IPS DF 19.7 (cell line): ENCODE results near the gene MUC5B.

Experiments
- DNase-seq: peaks from one replicate; pipeline ENCODE4 v3.0.0-alpha.2; 2013; ENCODE audit warnings: low read depth, low spot score

Gene MUC5B

DNA sequence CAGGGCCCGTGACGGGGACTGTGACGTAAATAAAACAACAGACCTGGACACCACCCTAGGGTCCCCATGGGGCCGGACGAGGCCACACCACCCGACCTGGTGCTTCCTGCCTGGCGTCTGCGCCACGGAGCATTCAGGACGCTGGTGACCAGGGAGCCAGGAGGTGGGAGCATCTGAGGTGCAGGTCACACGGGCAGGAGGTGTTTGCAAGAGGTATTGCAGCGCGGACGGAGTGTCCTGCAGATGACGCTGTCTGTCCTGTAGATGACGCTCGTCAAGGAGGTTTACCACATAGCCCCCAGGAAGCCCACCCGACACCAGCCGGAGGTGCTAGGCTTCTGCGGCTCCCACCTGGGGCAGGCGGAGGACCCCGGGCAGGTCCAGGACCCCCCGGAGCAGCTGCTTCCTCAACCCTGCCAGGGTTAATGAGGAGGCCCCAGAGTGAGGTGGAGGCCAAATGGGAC, 986 bp upstream of the MUC5B start:
- no peak for DNase-seq

DNA sequence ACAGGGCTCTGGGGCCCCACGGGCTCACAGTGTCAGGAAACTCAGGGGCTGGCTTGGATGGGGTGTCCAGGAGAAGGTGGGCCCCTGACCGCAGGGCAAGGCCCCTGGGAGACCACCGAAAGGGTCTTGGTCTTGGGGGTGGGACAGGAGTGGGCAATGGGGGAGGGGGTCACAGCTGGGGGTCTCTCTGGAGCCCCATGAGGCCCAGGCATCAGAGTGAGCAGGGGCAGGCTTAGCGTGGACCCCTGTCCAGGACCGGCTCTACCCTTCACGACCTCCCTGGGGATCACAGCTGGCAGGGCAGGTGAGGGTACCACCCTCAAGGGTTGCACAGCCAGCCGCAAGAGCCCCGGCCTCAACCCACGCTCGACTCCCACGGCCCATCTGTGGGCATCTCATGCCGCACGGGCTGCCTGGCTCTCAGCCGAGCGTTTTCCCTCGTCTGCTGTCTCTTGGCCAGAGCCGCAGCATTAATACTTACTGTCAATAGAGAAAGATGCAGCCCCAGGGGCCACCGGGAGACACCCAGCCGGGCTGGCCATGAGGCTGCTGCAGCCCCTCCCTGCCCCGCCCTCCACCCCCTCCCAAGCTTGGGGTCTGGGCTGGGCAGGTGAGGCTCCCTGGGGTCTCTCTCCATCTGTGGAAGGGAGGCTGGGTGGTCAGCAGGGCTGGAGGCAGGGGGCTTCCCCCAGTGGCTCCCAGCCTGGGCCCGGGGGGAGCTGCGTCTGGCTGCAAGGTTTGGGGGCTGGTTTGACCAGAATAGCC, 662 bp downstream of the MUC5B start:
- no peak for DNase-seq

DNA sequence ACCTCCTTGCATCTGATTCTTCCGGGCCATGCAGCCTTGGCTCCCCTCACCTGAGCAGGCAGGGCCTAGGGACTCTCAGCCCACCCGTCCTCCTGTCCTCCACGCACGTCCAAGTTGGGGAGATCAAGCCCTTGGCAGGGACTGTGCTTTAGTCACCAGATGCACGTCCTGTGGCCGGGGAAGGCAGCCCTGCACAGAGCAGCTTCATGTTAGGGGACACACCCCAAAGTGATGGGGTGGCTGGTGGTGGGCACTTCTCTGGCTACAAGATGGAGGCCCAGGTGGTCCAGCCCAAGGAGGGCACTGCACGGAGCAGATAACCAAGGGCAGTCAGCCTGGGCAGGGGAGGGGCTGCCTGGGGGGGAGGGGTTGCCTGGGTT, 1.2 kb downstream of the MUC5B start:
- no peak for DNase-seq

DNA sequence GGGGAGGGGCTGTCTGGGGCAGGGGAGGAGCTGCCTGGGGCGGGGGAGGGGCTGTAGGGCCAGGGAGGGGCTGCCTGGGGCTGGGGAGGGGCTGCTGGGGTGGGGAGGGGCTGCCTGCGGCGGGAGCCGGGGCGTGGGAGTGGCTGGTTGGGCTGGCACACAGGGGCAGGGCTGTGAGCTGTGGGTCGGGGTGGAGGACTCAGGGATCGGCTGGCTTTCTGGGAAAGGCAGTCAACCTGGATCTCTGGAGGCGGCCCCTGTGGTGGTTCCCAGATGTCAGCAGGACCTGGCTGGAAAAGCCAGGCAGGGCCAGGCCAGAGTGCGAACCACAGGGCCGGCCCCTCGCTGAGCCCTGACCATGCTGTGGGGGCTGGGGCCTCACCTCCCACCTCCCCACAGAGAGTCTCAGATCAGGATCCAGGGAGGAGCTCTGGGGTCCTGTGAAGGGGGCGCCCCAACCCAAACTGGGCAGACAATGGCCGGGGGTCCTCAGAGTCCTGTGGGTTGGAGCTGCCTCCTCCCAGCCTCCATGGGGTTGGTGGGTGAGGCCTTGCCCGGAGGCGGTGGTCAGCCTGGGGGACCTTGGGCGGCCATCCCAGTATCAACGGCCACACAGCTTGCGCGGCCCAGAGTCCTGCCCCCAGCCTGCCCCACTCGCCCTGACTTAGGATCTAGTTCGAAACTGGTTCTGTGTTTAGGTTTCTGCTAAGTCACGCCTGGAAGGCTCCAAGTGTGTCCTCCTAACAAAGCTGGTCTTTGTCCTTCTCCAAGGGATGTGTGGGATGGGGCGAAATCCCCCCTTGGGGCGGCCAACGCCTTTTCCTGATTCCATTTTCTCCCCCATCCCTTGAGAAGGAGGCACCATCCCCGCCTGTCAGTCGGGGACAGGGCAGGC, 1.9 kb downstream of the MUC5B start:
- no peak for DNase-seq

DNA sequence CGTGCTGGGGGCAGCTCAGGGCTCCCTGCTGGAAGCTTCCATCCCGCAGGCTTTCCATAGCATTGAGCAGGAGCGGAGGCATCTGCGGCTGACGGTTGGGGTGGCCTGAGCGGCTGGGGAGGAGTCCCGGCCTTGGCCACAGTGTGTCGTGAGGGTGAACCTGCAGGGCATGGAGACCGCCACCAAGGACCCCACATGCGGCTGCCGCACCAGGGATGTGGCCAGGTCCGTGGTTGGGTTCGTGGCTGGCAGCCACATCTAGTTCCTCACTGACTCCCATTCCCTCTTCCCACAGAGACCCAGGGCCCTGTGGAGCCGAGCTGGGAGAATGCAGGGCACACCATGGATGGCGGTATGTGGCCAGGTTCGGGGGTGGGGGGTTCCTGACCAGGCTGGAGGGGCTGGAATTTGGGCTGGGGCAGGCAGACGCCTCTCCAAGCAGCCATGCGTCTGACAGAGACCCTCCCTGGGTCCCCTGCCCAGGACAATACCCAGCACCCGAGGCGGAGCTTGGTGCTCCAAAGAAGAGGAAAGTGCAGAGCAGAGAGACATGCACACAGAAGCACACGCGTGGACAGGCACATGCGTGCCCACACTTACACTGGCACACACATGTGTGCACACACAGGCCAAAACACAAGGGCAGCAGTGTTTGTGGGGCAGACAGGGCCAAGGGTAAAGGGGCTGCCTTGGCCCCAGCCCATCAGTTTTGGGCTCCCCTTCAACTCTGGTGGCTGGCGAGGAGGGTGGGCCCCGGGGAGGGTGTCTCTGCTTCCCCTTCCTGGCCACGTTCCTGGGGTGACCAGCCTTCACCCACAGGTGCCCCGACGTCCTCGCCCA, 2.7 kb downstream of the MUC5B start:
- DNase-seq: no peak

DNA sequence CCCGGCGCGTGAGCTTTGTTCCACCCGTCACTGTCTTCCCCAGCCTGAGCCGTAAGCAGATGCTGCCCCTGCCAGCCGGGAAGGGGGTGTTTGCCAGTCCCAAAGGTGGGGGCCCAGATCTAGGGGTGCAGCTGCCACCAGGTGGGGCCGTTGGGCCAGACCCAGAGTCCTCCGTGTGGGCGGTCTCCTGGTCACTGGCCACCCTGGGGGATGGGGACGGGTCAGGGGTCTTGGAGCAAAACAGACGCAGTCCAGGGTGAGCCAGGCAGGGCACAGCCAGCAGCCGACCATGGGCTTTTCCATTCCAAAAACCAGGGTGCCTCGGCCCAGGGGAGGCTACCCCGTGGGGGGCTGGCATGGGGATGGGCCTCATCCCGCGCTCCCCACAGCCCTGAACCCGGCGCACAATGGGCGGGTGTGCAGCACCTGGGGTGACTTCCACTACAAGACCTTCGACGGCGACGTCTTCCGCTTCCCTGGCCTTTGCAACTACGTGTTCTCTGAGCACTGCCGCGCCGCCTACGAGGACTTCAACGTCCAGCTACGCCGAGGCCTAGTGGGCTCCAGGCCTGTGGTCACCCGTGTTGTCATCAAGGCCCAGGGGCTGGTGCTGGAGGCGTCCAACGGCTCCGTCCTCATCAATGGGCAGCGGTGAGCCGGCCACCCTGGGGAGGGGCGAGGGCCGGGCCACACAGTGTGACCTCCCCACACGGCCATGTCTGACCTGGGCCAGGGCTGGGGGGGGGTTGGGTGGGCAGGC, 3.5 kb downstream of the MUC5B start:
- no peak for DNase-seq

DNA sequence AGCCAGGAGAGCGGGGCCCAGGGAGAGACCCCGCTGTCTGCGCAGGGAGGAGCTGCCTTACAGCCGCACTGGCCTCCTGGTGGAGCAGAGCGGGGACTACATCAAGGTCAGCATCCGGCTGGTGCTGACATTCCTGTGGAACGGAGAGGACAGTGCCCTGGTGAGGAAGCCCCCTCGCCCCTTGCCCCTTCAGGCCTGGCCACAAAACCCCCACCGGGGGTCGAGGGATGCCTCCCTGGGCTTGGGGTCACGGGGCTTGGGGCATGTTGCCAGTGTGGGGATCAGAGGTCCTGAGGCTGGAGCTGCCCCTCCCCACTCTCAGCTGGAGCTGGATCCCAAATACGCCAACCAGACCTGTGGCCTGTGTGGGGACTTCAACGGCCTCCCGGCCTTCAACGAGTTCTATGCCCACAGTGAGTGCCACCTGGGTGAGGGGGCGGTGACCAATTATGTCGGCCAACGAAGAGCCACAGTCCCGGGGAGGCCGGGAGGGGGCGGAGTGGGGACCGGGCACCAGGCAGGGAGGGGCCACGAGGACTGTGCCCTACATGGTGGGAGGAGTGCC, 4.2 kb downstream of the MUC5B start:
- DNase-seq: no peak

DNA sequence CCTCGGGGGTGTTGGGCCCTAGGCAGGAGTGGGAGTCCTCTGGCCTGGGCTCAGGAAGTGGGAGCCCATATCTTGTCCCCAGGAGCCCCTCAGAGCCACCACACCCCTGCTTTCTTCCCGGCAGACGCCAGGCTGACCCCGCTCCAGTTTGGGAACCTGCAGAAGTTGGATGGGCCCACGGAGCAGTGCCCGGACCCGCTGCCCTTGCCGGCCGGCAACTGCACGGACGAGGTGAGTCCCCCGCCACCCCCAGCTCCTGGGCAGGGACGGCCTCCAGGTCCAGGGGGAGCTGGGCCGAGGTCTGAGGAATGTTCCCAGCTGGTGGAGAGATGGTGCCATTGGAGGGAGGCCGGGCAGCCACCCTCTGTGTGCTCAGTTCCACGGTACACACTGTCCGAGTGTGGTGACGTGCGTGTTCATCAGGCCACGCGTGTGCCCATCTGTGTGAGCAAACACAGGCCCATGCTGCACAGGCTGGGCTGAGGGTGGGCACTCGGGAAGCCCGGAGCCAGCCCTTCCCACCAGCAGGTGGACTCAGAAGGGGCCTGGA, 4.8 kb downstream of the MUC5B start:
- DNase-seq: no peak

DNA sequence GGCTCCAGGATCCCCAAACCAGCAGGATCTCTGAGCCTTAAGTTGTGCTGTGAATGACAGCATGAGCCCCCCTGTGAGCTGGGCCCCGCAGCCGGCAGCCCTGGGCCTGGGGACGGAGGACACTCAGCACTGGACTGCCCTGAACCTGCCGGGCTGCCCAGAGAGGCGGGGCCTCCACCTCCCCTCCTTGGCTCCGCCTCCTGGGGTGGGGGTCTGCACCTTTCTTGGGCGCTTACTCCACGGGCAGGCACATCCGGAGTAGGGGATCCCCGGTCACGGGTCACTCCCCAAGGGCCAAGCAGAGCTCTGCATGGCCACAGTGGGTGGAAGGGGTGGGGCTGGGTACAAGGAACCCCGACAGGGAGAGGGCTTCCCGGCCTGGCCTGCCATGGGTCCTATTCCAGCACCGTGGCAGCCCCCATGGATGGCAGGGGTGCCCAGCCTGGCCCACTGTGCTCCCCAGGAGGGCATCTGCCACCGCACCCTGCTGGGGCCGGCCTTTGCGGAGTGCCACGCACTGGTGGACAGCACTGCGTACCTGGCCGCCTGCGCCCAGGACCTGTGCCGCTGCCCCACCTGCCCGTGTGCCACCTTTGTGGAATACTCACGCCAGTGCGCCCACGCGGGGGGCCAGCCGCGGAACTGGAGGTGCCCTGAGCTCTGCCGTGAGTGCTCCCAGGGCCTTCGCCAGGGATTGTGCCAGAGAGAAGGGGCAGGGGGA, 5.4 kb downstream of the MUC5B start:
- DNase-seq: no peak

DNA sequence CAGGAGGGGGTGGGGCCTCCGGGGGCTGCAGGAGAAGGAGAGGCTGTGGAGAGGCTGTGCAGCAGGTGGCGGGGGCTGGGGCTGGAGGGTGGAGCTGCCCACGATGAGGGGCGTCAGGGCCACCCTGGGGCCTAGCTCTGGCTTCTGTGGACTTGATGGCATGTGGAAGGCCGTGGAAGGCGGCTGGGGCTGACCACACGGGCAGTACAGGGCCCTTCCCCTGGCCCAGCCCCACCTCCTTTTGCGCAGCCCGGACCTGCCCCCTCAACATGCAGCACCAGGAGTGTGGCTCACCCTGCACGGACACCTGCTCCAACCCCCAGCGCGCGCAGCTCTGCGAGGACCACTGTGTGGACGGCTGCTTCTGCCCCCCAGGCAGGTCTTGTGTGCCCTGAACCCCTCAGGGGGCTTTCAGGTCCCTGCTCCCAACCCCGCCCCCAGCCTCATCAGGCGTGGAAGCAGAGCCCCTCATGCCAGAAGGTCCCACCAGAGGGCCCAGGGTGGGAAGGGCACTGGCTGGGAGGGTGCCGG, 6.1 kb downstream of the MUC5B start:
- DNase-seq: no peak

DNA sequence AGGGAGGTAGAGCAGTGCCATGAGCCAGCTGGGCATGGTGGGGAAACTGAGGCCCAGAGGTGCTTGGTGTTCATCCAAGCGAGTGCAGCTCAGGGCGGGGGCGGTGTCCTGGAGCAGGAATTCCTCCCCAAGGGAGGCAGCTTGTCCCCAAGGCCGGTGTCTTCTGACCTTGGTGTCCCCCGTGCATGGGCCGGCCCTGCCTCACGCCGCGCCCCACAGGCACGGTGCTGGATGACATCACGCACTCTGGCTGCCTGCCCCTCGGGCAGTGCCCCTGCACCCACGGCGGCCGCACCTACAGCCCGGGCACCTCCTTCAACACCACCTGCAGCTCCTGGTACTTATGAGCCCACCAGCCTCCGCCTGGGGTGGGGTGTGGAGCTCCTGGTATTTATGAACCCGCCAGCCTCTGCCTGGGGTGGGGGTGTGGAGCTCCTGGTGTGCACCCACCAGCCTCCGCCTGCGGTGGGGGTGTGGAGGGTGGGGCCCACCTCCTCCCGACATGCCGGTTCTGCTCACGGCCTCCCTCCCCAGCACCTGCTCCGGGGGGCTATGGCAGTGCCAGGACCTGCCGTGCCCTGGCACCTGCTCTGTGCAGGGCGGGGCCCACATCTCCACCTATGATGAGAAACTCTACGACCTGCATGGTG, 6.7 kb downstream of the MUC5B start:
- no peak for DNase-seq

DNA sequence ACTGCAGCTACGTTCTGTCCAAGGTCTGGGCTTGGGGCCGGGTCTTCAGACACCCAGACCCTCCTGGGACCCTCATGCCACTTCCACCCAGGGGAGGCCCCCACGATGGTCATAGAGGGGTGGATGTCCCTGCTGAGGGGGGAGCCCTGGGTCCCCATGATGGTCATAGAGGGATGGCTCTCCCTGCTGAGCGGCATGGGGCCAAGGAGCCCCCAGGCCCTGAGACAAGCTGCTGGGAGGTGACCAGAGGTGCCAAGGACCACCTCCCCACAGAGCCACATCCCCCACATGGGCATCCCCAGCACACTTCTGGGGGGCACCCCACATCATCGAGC, 7.2 kb downstream of the MUC5B start:
- DNase-seq: no peak

DNA sequence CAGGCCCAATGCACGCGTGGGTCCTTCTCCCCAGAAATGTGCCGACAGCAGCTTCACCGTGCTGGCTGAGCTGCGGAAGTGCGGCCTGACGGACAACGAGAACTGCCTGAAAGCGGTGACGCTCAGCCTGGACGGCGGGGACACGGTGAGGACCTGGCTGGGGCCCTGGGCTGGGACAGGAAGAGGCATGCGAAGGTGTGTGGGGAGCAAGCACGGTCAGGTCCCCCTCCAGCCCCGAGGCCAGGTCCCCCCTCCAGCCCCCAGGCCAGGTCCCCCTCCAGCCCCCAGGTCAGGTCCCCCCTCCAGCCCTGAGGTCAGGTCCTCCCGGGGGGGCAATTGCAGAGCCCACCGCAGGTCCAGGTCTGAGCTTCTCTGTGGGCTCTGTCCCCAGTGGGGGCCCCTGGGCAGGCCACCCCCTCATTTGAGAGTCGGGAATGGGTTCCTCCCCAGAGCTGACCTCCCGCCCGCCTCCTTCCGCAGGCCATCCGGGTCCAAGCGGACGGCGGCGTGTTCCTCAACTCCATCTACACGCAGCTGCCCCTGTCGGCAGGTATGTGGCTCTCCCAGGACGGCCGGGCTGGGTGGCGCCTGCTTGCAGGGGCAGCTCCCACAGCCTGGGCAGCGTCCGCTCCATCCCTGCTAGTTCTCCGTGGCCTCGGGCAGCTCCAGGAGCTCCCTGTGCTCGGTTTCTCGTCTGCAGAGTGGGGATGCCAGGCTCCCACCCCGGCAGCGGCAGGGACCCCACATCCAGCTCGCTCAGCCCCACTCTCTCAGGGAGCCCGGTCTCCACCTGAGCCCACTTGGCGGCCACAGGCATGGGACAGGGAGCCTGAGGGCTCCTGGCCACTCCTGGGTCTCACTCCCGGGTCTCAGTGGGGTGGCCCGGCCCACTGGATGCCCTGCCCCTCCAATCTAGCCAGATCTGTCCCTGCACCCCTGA, 7.9 kb downstream of the MUC5B start:
- no peak for DNase-seq

DNA sequence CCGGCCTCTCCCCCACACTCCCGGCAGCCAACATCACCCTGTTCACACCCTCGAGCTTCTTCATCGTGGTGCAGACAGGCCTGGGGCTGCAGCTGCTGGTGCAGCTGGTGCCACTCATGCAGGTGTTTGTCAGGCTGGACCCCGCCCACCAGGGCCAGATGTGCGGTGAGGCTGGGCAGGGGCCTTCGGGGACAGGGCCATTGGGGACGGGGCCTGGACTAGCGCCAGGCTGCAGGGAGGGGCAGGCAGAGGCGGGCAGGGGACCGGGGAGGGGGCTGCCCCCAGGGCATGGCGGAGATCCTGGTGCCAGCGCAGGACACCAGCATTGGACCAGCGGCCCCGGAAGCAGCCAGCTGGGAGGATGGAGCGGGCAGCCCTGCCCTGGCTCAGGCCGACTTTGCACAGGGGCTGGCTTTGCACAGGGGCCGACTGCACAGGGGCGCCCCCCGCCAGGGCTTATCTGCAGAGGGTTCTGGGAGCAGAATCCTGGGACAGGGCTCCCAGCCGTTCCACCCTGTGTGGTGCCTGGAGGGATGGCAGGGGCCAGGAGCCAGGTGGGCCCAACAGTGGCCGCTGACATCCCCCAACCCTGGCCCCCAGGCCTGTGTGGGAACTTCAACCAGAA, 8.6 kb downstream of the MUC5B start:
- DNase-seq: no peak

DNA sequence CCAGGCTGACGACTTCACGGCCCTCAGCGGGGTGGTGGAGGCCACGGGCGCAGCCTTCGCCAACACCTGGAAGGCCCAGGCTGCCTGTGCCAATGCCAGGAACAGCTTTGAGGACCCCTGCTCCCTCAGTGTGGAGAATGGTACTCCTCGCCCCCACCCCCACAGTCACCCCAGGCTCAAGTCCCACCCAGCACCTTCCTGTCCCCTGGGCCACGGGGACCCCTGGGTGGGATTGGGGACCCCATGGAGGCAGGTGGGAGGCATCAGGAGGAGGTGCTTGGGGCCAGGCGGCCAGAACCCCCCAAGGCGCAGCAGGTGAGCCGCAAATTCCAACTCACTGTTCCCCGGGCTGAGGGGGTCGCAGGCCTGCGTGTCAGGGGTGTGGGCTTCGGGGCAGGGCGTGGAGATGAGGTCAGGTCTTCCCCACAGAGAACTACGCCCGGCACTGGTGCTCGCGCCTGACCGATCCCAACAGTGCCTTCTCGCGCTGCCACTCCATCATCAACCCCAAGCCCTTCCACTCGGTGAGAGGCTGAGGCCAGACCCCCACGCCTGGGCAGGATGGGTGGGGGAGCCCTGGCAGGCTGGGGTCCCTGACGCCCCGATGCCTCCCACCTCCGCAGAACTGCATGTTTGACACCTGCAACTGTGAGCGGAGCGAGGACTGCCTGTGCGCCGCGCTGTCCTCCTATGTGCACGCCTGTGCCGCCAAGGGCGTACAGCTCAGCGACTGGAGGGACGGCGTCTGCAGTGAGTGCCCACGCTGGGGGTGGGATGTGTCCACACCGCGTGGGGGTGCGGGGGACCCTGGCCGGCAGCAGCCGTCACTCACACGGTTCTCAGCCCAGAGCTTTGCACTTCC, 9.4 kb downstream of the MUC5B start:
- no peak for DNase-seq

DNA sequence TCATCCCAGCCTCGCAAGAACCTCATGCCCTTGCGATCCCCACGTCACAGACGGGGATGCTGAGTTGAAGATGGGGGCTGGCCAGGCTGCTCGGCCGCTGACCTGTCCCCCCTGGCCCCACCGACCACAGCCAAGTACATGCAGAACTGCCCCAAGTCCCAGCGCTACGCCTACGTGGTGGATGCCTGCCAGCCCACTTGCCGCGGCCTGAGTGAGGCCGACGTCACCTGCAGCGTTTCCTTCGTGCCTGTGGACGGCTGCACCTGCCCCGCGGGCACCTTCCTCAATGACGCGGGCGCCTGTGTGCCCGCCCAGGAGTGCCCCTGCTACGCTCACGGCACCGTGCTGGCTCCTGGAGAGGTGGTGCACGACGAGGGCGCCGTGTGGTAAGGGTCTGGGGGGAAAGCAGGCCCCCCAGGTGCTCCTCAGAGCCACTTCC, 10.0 kb downstream of the MUC5B start:
- no peak for DNase-seq
